Raji (cell line): ENCODE measurements around the gene MCCD1.

Experiments used
- POLR2A ChIP-seq: IDR thresholded peaks from 2 replicates; pipeline ENCODE4 v1.6.1; 2011; ENCODE audit warnings: low read depth, low read length, control low read depth; ENCODE audit not compliant: insufficient read depth

Gene MCCD1

DNA sequence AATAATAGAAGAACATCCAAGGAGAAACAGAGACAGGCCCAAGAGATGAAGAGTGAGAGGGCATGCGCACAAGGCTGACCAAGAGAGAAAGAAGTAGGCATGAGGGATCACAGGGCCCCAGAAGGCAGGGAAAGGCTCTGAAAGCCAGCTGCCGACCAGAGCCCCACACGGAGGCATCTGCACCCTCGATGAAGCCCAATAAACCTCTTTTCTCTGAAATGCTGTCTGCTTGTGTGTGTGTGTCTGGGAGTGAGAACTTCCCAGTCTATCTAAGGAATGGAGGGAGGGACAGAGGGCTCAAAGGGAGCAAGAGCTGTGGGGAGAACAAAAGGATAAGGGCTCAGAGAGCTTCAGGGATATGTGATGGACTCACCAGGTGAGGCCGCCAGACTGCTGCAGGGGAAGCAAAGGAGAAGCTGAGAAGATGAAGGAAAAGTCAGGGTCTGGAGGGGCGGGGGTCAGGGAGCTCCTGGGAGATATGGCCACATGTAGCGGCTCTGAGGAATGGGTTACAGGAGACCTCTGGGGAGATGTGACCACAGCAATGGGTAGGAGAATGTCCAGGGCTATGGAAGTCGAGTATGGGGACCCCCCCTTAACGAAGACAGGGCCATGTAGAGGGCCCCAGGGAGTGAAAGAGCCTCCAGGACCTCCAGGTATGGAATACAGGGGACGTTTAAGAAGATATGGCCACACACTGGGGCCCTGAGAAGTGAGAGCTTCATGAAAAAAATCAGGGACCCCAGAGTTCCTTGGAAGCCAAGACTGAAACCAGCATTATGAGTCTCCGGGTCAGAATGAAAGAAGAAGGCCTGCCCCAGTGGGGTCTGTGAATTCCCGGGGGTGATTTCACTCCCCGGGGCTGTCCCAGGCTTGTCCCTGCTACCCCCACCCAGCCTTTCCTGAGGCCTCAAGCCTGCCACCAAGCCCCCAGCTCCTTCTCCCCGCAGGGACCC lies 45.6 kb downstream of the MCCD1 start:
- TF ChIP-seq POLR2A: no peak

DNA sequence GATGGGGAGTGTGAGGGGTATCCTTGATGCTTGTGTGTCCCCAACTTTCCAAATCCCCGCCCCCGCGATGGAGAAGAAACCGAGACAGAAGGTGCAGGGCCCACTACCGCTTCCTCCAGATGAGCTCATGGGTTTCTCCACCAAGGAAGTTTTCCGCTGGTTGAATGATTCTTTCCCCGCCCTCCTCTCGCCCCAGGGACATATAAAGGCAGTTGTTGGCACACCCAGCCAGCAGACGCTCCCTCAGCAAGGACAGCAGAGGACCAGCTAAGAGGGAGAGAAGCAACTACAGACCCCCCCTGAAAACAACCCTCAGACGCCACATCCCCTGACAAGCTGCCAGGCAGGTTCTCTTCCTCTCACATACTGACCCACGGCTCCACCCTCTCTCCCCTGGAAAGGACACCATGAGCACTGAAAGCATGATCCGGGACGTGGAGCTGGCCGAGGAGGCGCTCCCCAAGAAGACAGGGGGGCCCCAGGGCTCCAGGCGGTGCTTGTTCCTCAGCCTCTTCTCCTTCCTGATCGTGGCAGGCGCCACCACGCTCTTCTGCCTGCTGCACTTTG lies 46.7 kb downstream of the MCCD1 start, which contains the start of gene TNF:
TSS of gene TNF (plus strand) at position 231 of the 567 bp plus-strand sequence. CDS start at position 408, 177 bp downstream.
- TF ChIP-seq POLR2A: peak; percentile 98

DNA sequence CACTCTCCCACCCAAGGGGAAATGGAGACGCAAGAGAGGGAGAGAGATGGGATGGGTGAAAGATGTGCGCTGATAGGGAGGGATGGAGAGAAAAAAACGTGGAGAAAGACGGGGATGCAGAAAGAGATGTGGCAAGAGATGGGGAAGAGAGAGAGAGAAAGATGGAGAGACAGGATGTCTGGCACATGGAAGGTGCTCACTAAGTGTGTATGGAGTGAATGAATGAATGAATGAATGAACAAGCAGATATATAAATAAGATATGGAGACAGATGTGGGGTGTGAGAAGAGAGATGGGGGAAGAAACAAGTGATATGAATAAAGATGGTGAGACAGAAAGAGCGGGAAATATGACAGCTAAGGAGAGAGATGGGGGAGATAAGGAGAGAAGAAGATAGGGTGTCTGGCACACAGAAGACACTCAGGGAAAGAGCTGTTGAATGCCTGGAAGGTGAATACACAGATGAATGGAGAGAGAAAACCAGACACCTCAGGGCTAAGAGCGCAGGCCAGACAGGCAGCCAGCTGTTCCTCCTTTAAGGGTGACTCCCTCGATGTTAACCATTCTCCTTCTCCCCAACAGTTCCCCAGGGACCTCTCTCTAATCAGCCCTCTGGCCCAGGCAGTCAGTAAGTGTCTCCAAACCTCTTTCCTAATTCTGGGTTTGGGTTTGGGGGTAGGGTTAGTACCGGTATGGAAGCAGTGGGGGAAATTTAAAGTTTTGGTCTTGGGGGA lies 47.4 kb downstream of the MCCD1 start:
- no peak for TF ChIP-seq POLR2A

DNA sequence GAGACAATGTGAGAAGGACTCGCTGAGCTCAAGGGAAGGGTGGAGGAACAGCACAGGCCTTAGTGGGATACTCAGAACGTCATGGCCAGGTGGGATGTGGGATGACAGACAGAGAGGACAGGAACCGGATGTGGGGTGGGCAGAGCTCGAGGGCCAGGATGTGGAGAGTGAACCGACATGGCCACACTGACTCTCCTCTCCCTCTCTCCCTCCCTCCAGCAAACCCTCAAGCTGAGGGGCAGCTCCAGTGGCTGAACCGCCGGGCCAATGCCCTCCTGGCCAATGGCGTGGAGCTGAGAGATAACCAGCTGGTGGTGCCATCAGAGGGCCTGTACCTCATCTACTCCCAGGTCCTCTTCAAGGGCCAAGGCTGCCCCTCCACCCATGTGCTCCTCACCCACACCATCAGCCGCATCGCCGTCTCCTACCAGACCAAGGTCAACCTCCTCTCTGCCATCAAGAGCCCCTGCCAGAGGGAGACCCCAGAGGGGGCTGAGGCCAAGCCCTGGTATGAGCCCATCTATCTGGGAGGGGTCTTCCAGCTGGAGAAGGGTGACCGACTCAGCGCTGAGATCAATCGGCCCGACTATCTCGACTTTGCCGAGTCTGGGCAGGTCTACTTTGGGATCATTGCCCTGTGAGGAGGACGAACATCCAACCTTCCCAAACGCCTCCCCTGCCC lies 48.3 kb downstream of the MCCD1 start:
- TF ChIP-seq POLR2A: 0 out of 2 replicates have a peak, but pooled peaks have one; percentile 16

DNA sequence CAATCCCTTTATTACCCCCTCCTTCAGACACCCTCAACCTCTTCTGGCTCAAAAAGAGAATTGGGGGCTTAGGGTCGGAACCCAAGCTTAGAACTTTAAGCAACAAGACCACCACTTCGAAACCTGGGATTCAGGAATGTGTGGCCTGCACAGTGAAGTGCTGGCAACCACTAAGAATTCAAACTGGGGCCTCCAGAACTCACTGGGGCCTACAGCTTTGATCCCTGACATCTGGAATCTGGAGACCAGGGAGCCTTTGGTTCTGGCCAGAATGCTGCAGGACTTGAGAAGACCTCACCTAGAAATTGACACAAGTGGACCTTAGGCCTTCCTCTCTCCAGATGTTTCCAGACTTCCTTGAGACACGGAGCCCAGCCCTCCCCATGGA lies 48.8 kb downstream of the MCCD1 start:
- no peak for TF ChIP-seq POLR2A

DNA sequence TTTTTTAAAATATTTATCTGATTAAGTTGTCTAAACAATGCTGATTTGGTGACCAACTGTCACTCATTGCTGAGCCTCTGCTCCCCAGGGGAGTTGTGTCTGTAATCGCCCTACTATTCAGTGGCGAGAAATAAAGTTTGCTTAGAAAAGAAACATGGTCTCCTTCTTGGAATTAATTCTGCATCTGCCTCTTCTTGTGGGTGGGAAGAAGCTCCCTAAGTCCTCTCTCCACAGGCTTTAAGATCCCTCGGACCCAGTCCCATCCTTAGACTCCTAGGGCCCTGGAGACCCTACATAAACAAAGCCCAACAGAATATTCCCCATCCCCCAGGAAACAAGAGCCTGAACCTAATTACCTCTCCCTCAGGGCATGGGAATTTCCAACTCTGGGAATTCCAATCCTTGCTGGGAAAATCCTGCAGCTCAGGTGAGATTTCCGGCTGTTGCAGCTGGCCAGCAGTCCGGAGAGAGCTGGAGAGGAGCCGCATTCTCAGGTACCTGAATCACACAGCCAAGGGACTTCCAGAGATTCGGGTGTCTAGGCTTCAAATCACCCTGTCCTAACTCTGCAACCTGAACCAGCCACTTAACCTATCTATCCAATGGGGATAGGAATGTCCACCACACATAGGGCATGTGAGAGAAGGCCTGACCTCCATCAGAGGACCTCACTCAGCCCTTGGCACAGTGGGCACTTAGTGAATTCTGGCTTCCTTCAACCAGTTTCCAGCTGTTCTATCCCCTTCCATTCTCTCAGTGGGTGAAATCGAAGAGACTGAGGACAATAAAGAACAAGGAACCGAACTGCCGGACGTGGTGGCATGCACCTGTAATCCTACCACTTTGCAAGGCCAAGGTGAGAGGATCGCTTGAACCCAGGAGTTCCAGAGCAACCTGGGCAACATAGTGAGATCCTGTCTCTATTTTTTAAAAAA lies 49.7 kb downstream of the MCCD1 start:
- no peak; the same call in 1 of the 2 replicates for TF ChIP-seq POLR2A

DNA sequence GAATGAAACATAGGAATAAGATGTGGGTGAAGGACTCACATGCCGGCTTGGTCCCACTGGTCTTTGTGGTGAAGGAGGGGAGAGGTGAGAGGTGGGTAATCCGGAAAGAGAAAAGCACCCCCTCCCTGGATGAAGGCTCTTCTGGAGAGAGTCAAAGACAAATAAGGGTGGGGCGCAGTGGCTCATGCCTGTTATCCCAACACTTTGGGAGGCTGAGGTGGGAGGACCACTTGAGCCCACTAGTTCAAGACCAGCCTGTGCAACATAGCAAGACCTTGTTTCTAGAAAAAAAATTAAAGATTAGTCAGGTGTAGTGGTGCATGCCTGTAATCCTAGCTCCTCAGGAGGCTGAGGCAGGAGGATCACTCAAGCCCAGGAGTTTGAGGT lies 50.4 kb downstream of the MCCD1 start:
- no peak for TF ChIP-seq POLR2A
